Neural progenitor cell (in vitro differentiated cells): Measurements from ENCODE around the gene INCA1.

ENCODE experiments used
- CTCF ChIP-seq: fragments of 200-600 bp; sonication (generic); IDR thresholded peaks from 2 replicates; pipeline ENCODE4 v1.5.1; 2017; ENCODE audit warnings: antibody characterized with exemption, mild to moderate bottlenecking
- EZH2 ChIP-seq: fragments of 200-600 bp; sonication (generic); IDR thresholded peaks from 2 replicates; pipeline ENCODE4 v1.6.1; 2017; ENCODE audit warnings: antibody characterized with exemption, mild to moderate bottlenecking, moderate library complexity

GRCh38 chr17:4999430-5000093 is 2.2 kb upstream of the INCA1 start:
- TF ChIP-seq CTCF, result no peak
- TF ChIP-seq EZH2, result no peak
